GM12864 (cell line): ENCODE measurements around the gene SAFB.
"Not testable (repeated sequence)": the region's sequence is repeated elsewhere in the genome, so short reads cannot be mapped to it uniquely, and the experiment has no call there.

ENCODE experiments used
- DNase-seq: peaks from one replicate; pipeline ENCODE4 v3.0.0-alpha.2; 2011; ENCODE audit warnings: low read depth
- H3K4me3 ChIP-seq: 2 replicates; pipeline ENCODE4 v1.5.1; 2011; ENCODE audit warnings: mild to moderate bottlenecking, low read depth, low read length, control low read depth
- CTCF ChIP-seq: IDR thresholded peaks from 2 replicates; pipeline ENCODE4 v1.5.1; 2011; ENCODE audit warnings: low read depth, mild to moderate bottlenecking, moderate library complexity, low read length, control low read depth, inconsistent platforms; ENCODE audit errors: missing control alignments

The SAFB gene

GRCh38 chr19:5683177-5683886 lies 60.4 kb downstream of the SAFB start:
- H3K4me3 ChIP-seq, result no peak overlapping the region
- TF ChIP-seq CTCF, result no peak
- DNase-seq, result no peak

- TF ChIP-seq CTCF, result no peak
- no peak for DNase-seq
- H3K4me3 ChIP-seq, result no peak overlapping the region
Observed at GRCh38 chr19:5684694-5685430, 62.0 kb downstream of the SAFB start.

GRCh38 chr19:5686326-5686646 lies 63.4 kb downstream of the SAFB start:
- no peak for TF ChIP-seq CTCF
- peak overlapping the region; percentile 73 for H3K4me3 ChIP-seq
- DNase-seq, result no peak

- H3K4me3 ChIP-seq, result peak overlapping the region; percentile 73
- DNase-seq, result peak; percentile 84
- TF ChIP-seq CTCF, result peak; percentile 86
Observed at GRCh38 chr19:5686647-5687359, 63.9 kb downstream of the SAFB start.

GRCh38 chr19:5687360-5688198 lies 64.7 kb downstream of the SAFB start:
- TF ChIP-seq CTCF, result no peak
- H3K4me3 ChIP-seq, result no peak overlapping the region
- DNase-seq, result no peak

- not testable (repeated sequence) for H3K4me3 ChIP-seq, DNase-seq
Observed at GRCh38 chr19:5688262-5688881, 65.5 kb downstream of the SAFB start.
